NCI-H1105 (cell line): ENCODE results near the gene HEG1.
"Not testable (repeated sequence)": the region's sequence is repeated elsewhere in the genome, so short reads cannot be mapped to it uniquely, and the experiment has no call there.

Source experiments
- DNase-seq: peaks from one replicate; lab custom pipeline; 2025; lab: John Stamatoyannopoulos, UW

Gene HEG1

GRCh38 chr3:124986192-124987143 is 69.3 kb downstream of the HEG1 start:
- DNase-seq: no peak

GRCh38 chr3:124985349-124985748 is 70.4 kb downstream of the HEG1 start:
- no peak for DNase-seq

- no peak for DNase-seq
Observed at GRCh38 chr3:124984754-124985153, 71.0 kb downstream of the HEG1 start.

- DNase-seq: no peak
Observed at GRCh38 chr3:124982855-124983254, 72.9 kb downstream of the HEG1 start.

DNA sequence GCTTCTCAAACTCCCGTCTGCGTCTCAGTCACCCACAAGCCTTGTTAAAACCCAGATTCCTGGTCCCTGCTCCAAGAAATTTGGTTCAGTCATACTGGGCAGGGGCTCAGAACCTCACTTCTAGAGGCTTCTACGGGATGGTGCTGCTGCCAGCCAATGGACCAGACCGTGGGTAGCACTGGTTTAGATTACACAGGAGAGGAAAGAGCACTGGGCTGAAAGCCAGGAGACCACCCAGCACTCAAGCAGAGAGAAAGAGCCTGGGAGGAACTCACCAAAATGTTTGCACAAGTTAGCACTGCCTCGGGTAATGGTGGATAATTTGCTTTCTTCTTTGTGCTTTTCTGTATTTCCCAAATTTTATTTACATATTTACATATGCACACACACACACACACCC is 74.3 kb downstream of the HEG1 start:
- no peak for DNase-seq

GRCh38 chr3:124978627-124979026 is 77.2 kb downstream of the HEG1 start:
- no peak for DNase-seq

DNA sequence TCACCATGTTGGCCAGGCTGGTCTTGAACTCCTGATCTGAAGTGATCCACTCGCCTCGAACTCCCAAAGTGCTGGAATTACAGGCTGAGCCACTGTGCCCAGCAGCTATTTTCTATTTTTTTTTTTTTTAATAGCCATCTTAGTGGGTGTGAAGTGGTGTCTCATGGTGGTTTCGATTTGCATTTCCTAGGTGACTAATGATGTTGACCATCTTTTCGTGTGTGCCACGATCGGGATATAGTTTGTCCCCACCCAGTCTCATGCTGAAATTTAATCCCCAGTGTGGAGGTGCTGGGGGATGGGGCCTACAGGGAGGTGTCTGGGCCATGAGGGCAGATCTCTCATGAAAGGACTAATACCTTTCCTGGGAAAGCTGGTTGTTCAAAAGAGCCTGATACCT is 79.4 kb downstream of the HEG1 start:
- DNase-seq: no peak

DNA sequence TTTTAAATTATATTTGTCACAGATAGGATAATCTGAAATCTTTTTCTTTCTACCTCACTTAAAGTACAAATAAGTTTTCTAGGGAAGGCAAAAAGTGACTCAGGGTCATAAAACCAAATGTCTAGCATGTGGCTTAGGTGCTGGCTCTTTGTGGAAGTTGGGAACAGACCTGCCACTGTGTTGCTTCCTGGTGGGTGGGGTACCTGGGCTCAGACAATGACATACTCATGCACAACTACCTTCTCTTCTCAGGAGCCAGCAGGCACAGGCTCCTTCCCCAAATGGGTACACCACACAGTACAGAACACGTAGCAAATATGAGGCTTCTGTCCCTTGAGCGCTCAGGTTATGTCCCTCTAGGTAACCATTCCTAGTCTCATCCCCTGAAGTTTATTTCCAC is 81.1 kb downstream of the HEG1 start:
- no peak for DNase-seq

- no peak for DNase-seq
Observed at GRCh38 chr3:124973290-124973689, 82.5 kb downstream of the HEG1 start.

- DNase-seq: no peak
Observed at GRCh38 chr3:124972457-124972856, 83.3 kb downstream of the HEG1 start.

- DNase-seq: no peak
Observed at GRCh38 chr3:124969963-124970722, 85.7 kb downstream of the HEG1 start.

- no peak for DNase-seq
Observed at GRCh38 chr3:124969190-124969589, 86.6 kb downstream of the HEG1 start.

DNA sequence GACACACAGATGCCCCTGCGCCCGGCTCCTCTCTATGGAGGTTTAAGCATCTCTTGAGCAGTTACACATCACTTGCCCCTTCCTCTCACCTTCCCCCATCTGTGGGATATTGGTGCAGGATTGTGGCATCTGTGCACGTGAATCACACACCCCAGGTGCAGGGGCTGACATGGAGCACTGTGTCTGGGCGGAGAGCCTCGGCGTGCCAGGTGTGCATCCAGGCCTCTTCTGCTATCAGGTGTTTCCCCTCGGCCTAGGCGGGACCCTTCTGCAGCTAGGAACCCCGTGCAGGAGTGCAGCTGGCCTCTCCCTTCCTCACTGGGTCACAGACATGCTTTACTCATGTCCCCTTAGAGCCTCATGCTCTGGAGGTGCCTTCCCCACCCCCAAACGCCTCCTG is 87.8 kb downstream of the HEG1 start:
- DNase-seq: no peak

DNA sequence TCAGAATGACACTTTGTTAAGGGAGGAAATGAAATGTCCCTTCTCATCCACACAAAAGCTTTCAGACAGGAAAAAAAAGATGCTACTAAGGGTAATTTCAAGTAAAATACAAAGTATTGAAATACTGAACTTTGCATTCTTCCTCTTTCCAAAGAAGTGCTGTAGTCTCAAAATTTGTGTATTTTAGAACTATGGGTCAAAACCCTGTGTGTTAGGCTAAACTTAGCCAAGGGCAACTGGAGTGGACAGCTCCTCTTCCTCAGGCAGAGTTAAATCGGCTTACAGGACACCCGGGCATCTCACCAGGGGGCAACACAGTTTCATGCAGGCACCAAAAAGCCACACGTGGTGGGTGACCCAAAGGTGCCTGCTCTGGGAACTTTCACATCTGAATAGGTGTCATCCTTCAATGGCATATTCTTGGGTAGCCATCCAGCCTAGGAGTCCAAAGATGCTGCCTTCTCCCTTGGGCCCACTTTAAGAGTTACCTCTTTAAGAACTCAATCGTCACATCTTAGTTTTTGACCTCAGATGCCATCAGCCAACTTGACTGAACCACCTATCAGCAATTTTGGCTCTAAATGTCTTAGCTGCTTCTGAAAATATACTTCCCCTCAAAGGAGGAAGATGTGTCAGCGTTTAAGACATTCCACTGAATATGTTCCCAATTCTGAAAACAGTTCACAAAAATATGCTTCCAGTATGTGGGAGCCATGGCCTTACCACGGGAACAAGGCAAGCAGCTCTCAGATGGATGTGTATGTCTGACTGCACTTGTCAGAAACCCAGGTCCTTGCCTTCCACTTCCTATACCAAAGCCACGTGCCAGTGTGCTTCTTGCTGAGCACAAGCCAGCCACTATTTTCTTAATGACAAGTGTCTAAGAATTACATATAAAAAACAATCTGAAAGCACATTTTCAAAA is 89.0 kb downstream of the HEG1 start:
- no peak for DNase-seq

- no peak for DNase-seq
Observed at GRCh38 chr3:124965413-124965812, 90.4 kb downstream of the HEG1 start.

- DNase-seq: no peak
Observed at GRCh38 chr3:124964387-124964786, 91.4 kb downstream of the HEG1 start.

DNA sequence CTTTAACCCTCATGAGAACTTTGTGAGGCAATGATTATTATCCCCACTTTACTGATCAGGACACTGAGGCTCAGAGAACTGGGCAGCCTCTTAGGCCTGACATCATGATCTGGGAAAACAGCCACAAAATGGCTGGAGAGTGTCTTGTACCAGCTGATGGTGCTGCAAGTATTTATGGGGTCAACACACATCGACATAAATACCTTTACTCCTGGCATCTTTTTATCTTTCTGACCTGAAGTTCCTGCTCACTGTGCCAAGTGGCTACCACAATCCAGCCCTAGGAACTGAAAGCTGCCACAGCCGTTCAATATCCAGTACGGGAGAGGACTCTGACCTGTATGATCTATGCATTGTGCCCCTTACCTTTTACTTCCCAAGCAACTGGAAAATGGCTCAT is 92.0 kb downstream of the HEG1 start:
- no peak for DNase-seq

- no peak for DNase-seq
Observed at GRCh38 chr3:124962403-124962940, 93.3 kb downstream of the HEG1 start.

DNA sequence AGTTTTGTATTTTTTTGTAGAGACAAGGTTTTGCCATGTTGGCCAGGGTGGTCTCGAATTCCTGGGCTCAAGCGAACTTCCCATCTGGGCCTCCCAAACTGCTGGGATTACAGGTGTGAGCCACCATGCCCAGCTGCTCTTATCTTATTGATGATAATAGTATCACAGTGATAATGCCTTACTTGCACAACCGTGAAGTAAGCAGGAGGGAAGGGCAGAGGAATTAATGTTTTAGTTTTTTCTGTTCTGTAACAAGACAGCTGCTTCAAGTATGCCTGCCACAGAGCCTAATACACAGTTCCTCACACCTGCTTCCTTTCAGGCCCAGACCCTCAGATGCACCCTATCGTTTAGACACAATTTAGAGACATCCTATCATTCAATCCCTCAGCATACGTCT is 95.1 kb downstream of the HEG1 start:
- no peak for DNase-seq

DNA sequence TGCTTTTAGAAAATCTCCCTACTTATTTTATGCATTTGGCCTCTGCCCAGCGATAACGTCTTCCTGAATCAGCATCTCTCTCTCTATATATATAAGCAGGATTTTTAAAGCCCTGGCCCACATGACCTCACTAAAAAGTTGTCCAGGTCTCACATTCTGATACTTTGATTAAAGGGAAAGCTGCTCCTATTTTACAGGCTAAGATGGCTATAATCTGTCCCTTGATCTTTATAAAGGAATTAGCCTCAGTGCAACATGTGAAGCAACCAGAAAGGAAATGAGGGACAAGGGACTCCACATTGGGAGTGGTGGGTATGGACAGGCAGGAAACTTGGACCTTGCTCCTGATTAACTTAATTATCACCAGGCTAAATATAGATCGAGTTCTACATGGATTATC is 95.7 kb downstream of the HEG1 start:
- DNase-seq: no peak

DNA sequence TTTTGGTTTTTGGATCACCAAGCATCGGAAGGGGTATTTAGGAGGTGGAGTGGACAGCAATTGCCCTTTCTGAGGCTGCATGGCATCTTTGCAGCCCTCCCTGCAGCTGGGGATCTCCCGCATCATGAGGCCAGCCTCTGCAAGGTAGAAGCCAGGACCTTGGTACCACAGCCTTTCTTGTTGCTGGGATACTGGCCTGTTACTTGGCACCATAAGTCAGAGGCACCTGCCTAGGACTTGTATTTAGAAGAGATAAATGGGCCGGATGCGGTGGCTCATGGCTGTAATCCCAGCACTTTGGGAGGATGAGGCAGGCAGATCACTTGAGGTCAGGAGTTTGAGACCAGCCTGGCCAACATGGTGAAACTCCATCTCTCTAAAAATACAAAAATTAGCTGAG is 97.8 kb downstream of the HEG1 start:
- DNase-seq: not testable (repeated sequence)
